IMR-90 (cell line): ENCODE data around the gene HADHB. TPM values are rescaled to one million over a fixed set of nuclear protein-coding genes. Genes with fewer than 3 reads are reported as not detected.

Experiments used
- ATAC-seq: fragments of 200-7000 bp; cut with Tn5 transposase; 2 replicates; pipeline ENCODE4 v1.9.1; 2020; ENCODE audit warnings: low read depth, mild to moderate bottlenecking, moderate library complexity
- BruUV-seq: library from RNA; stranded (reverse); fragments of 400-500 nt; replicated peaks from 2 replicates; lab custom pipeline; 2021; lab: Mats Ljungman, UMichigan
- CTCF ChIA-PET: fragments of 300-600 bp; formaldehyde crosslinking; extraction: SDS; loops from one replicate; lab custom pipeline; 2021; ENCODE audit warnings: antibody characterized with exemption; lab: Yijun Ruan, JAX
- POLR2A ChIA-PET: fragments of 300-600 bp; sonication (Branson Sonifier 250); formaldehyde crosslinking; loops from one replicate; lab custom pipeline; 2022; ENCODE audit warnings: antibody characterized with exemption; ENCODE audit not compliant: unreplicated experiment; lab: Charles Lee
- DNase-seq: peaks from one replicate; pipeline ENCODE4 v3.0.0; 2013
- H2AFZ ChIP-seq: replicated peaks from 2 replicates; pipeline ENCODE3; 2013; ENCODE audit warnings: low read length, mild to moderate bottlenecking; ENCODE audit not compliant: poor library complexity
- H2AK5ac ChIP-seq: 2 replicates; pipeline ENCODE4 v1.6.1; 2013; ENCODE audit warnings: low read depth, low read length, inconsistent platforms
- H2AK9ac ChIP-seq: replicated peaks from 2 replicates; pipeline ENCODE3; 2013; ENCODE audit warnings: mild to moderate bottlenecking, low read depth, low read length, moderate library complexity; ENCODE audit not compliant: poor library complexity
- H2BK120ac ChIP-seq: 2 replicates; pipeline ENCODE4 v1.6.1; 2013; ENCODE audit warnings: low read depth, low read length, inconsistent platforms
- H2BK15ac ChIP-seq: 3 replicates; pipeline ENCODE4 v1.6.1; 2013; ENCODE audit warnings: low read depth, low read length, inconsistent platforms
- H2BK20ac ChIP-seq: 2 replicates; pipeline ENCODE4 v1.6.1; 2013; ENCODE audit warnings: low read depth, mild to moderate bottlenecking, inconsistent platforms, low read length, moderate library complexity
- H2BK5ac ChIP-seq: 2 replicates; pipeline ENCODE4 v1.6.1; 2013; ENCODE audit warnings: mild to moderate bottlenecking, low read depth, low read length, inconsistent platforms; ENCODE audit not compliant: poor library complexity, severe bottlenecking
- H3K14ac ChIP-seq: replicated peaks from 2 replicates; pipeline ENCODE4 v1.6.1; 2013; ENCODE audit warnings: low read depth, low read length, inconsistent platforms
- H3K18ac ChIP-seq: 2 replicates; pipeline ENCODE4 v1.6.1; 2013; ENCODE audit warnings: low read depth, low read length, control low read depth
- H3K23ac ChIP-seq: 2 replicates; pipeline ENCODE4 v1.6.1; 2013; ENCODE audit warnings: low read depth, low read length, inconsistent platforms
- H3K27ac ChIP-seq: 2 replicates; pipeline ENCODE4 v1.5.1; 2013; ENCODE audit warnings: mild to moderate bottlenecking, control low read depth, low read length; ENCODE audit not compliant: insufficient read depth
- H3K27me3 ChIP-seq: 2 replicates; pipeline ENCODE4 v1.6.1; 2013; ENCODE audit warnings: low read length; ENCODE audit not compliant: control insufficient read depth, insufficient read depth
- H3K36me3 ChIP-seq: 2 replicates; pipeline ENCODE4 v1.6.1; 2013; ENCODE audit warnings: low read length, mixed read lengths; ENCODE audit not compliant: control insufficient read depth, insufficient read depth
- H3K4ac ChIP-seq: 2 replicates; pipeline ENCODE4 v1.6.1; 2013; ENCODE audit warnings: low read depth, low read length, inconsistent platforms
- H3K4me1 ChIP-seq: 2 replicates; pipeline ENCODE4 v1.6.1; 2013; ENCODE audit warnings: low read length, mixed read lengths; ENCODE audit not compliant: control insufficient read depth, insufficient read depth
- H3K4me2 ChIP-seq: 2 replicates; pipeline ENCODE4 v1.6.1; 2013; ENCODE audit warnings: low read depth, mild to moderate bottlenecking, control low read depth, low read length, moderate library complexity
- H3K4me3 ChIP-seq: 2 replicates; pipeline ENCODE4 v1.5.1; 2013; ENCODE audit warnings: low read depth, mild to moderate bottlenecking, control low read depth, low read length, moderate library complexity; ENCODE audit not compliant: insufficient read depth
- H3K56ac ChIP-seq: 2 replicates; pipeline ENCODE4 v1.6.1; 2013; ENCODE audit warnings: low read length, inconsistent platforms; ENCODE audit not compliant: insufficient read depth; ENCODE audit errors: extremely low read depth
- H3K79me1 ChIP-seq, 2 experiments: 2 replicates each; pipeline ENCODE4 v1.6.1; 2013; ENCODE audit warnings: low read length in 2 of 2, inconsistent platforms in 1 of 2, low read depth in 1 of 2
- H3K9ac ChIP-seq: 2 replicates; pipeline ENCODE4 v1.6.1; 2013; ENCODE audit warnings: low read depth, low read length, control low read depth
- H3K9me1 ChIP-seq: 2 replicates; pipeline ENCODE4 v1.6.1; 2013; ENCODE audit warnings: low read length, inconsistent platforms; ENCODE audit not compliant: insufficient read depth
- H3K9me3 ChIP-seq: 2 replicates; pipeline ENCODE4 v1.6.1; 2013; ENCODE audit warnings: low read length; ENCODE audit not compliant: control insufficient read depth, insufficient read depth
- H4K20me1 ChIP-seq: 2 replicates; pipeline ENCODE4 v1.6.1; 2013; ENCODE audit warnings: low read length, inconsistent platforms; ENCODE audit not compliant: insufficient read depth
- H4K5ac ChIP-seq: 2 replicates; pipeline ENCODE4 v1.6.1; 2013; ENCODE audit warnings: mild to moderate bottlenecking, low read depth, low read length, control low read depth
- H4K8ac ChIP-seq, 2 experiments: 2 replicates each; pipeline ENCODE4 v1.6.1; 2013; ENCODE audit warnings: low read depth in 2 of 2, low read length in 2 of 2, control low read depth in 1 of 2, inconsistent platforms in 1 of 2
- H4K91ac ChIP-seq: 2 replicates; pipeline ENCODE4 v1.6.1; 2013; ENCODE audit warnings: low read depth, low read length, inconsistent platforms; ENCODE audit not compliant: insufficient read depth
- NFE2L2 ChIP-seq: fragments of 150-350 bp; IDR thresholded peaks from 2 replicates; pipeline ENCODE4 v1.6.1; 2016; ENCODE audit warnings: low read depth, mild to moderate bottlenecking, low read length
- WGBS, 2 experiments: methylation state at CpG; one replicate each; pipeline versions ENCODE4 v1.1.5 to v1.1.7; 2013; ENCODE audit warnings: missing lambda C conversion rate in 2 of 2; ENCODE audit not compliant: insufficient read length in 1 of 2; ENCODE audit errors: extremely low coverage in 2 of 2; 5-methylcytosine and 5-hydroxymethylcytosine counted together
- dilution Hi-C: fragments of 300-500 bp; cut with HindIII; formaldehyde crosslinking; loops from one replicate; pipeline ENCODE4 v1.14.3; 2018; ENCODE audit warnings: low sequenced_read_pairs; ENCODE audit not compliant: unreplicated experiment
- in situ Hi-C: fragments of 300-500 bp; cut with MboI; formaldehyde crosslinking; loops from 3 replicates; pipeline ENCODE4 v1.14.3; 2019; ENCODE audit warnings: low sequenced_read_pairs, inconsistent platforms, mixed read lengths
- intact Hi-C: fragments of 100-400 bp; cut with micrococcal nuclease; formaldehyde crosslinking; loops from 2 replicates; pipeline ENCODE4 v1.10.0; 2022
- polyA plus RNA-seq, 3 experiments: library from polyadenylated mRNA; depleted of rRNA; stranded (reverse); fragments of >200 nt; gene quantifications; 2 replicates each; pipeline ENCODE4 v1.2.3, GENCODE V29; 2012; ENCODE audit warnings: low replicate concordance in 1 of 3
- total RNA-seq: library from RNA; depleted of rRNA; stranded (reverse); fragments of >200 nt; gene quantifications from 2 replicates; pipeline ENCODE4 v1.2.3, GENCODE V29; 2012
- TF ChIP-seq, protein P1 (sequence below): fragments of 150-350 bp; IDR thresholded peaks from 2 replicates; pipeline ENCODE4 v1.6.1; 2017; ENCODE audit warnings: mild to moderate bottlenecking, antibody characterized with exemption, low read length, low read depth

Gene HADHB
- total and polyA plus RNA-seq, 2 of the 4 experiments (the other 2 are of a cell fraction), result 67.9 to 79.8 TPM

DNA sequence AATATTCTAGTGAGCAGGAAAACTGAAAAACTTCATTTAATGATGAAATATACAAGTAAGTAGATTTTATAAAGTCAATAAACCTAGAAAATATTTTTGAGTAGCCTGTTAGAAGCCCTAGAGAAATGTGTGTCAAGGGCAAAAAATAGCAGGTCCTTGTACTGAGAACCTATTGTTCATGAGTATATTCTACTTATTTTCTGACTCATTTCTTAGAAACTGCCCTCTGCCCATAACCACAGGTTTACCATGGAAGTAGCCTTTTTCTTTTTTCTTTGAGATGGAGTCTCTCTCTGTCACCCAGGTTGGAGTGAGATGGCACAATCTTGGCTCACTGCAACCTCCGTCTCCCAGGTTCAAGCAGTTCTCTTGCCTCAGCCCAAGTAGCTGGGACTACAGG lies 81.8 kb downstream of the HADHB start:
- H3K9me1 ChIP-seq, result no peaks in the 10 kb centered on the region
- no peak overlapping the region for H2AFZ ChIP-seq
- no peak for ATAC-seq
- no peak overlapping the region for H3K4ac ChIP-seq
- no peak for TF ChIP-seq NFE2L2
- TF ChIP-seq, protein P1, sequence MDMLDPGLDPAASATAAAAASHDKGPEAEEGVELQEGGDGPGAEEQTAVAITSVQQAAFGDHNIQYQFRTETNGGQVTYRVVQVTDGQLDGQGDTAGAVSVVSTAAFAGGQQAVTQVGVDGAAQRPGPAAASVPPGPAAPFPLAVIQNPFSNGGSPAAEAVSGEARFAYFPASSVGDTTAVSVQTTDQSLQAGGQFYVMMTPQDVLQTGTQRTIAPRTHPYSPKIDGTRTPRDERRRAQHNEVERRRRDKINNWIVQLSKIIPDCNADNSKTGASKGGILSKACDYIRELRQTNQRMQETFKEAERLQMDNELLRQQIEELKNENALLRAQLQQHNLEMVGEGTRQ, result no peak
- no peak overlapping the region for H3K23ac ChIP-seq
- no peak overlapping the region for H2BK120ac ChIP-seq
- H3K56ac ChIP-seq, result no peak overlapping the region
- no peak overlapping the region for H3K27ac ChIP-seq
- no peak overlapping the region for H2BK15ac ChIP-seq
- no peaks in the 10 kb centered on the region for H3K79me1 ChIP-seq
- no peaks in the 10 kb centered on the region for H3K9me3 ChIP-seq
- H3K27me3 ChIP-seq, result peaks cover 3% of the 10 kb centered on the region
- intact Hi-C loops (loop anchor here (1.0 to 10.0 kb wide), 3 partner anchors 83 to 374 kb away; no protein-coding TSS in a partner anchor), dilution Hi-C loops (no loop called here), in situ Hi-C loops (loop anchor here (25.0 kb wide), 1 partner anchor 364 kb away; no protein-coding TSS in a partner anchor)
- no peak overlapping the region for H3K4me2 ChIP-seq
- H3K9ac ChIP-seq, result no peak overlapping the region
- H4K8ac ChIP-seq, result no peak overlapping the region
- no CpG with 5 or more reads among the region's 1 CpG for WGBS, 2 experiments
- ChIA-PET POLR2A (no interaction called here), CTCF (no interaction called here)
- H2BK5ac ChIP-seq, result no peak overlapping the region
- H2AK5ac ChIP-seq, result no peak overlapping the region
- H2BK20ac ChIP-seq, result no peak overlapping the region
- no peaks in the 10 kb centered on the region for H3K36me3 ChIP-seq
- no peak overlapping the region for H3K18ac ChIP-seq
- BruUV-seq, result no TSS peak
- H3K4me3 ChIP-seq, result no peak overlapping the region
- no peak overlapping the region for H3K14ac ChIP-seq
- no peaks in the 10 kb centered on the region for H4K20me1 ChIP-seq
- no peak overlapping the region for H4K5ac ChIP-seq
- H2AK9ac ChIP-seq, result no peak overlapping the region
- H3K4me1 ChIP-seq, result peaks cover 6% of the 10 kb centered on the region
- DNase-seq, result no peak
- no peak overlapping the region for H4K91ac ChIP-seq
